Lung (tissue), 12 donors: ENCODE data around the gene LMAN2. TPM values are rescaled to one million over a fixed set of nuclear protein-coding genes. Genes with fewer than 3 reads are reported as not detected.

Experiments
- ATAC-seq: fragments of 200-7000 bp; cut with Tn5 transposase; one replicate; pipeline ENCODE4 v1.9.1; 2020; ENCODE audit warnings: moderate number of reproducible peaks; ENCODE audit not compliant: insufficient read depth, low FRiP score
- DNase-seq, 3 donors: peaks; one replicate each; pipeline ENCODE4 v3.0.0-alpha.2; 2013 to 2017
- H3K27ac ChIP-seq, 2 donors: one replicate each; pipeline ENCODE4 v1.5.1; 2013; ENCODE audit warnings: mild to moderate bottlenecking in 2 of 2, moderate library complexity in 2 of 2, control low read depth in 1 of 2, inconsistent platforms in 1 of 2, low read depth in 1 of 2, low read length in 1 of 2
- H3K27me3 ChIP-seq, 3 donors: one replicate each; pipeline ENCODE4 v1.5.1; 2013; ENCODE audit warnings: low read length in 2 of 3; ENCODE audit not compliant: control insufficient read depth in 3 of 3, insufficient read depth in 3 of 3
- H3K36me3 ChIP-seq, 4 donors: one replicate each; pipeline ENCODE4 v1.5.1; 2013; ENCODE audit warnings: low read length in 4 of 4, mild to moderate bottlenecking in 1 of 4, moderate library complexity in 1 of 4; ENCODE audit not compliant: control insufficient read depth in 4 of 4, insufficient read depth in 4 of 4
- H3K4me1 ChIP-seq, 5 donors: one replicate each; pipeline ENCODE4 v1.5.1; 2013; ENCODE audit warnings: low read length in 5 of 5, mild to moderate bottlenecking in 2 of 5, moderate library complexity in 1 of 5; ENCODE audit not compliant: control insufficient read depth in 5 of 5, insufficient read depth in 5 of 5
- H3K4me3 ChIP-seq: one replicate; pipeline ENCODE4 v1.5.1; 2013; ENCODE audit warnings: mild to moderate bottlenecking, control low read depth, moderate library complexity
- H3K9ac ChIP-seq, 2 donors: one replicate each; pipeline ENCODE4 v1.5.1; 2013; ENCODE audit warnings: low read length in 2 of 2, control low read depth in 1 of 2; ENCODE audit not compliant: insufficient read depth in 1 of 2
- H3K9me3 ChIP-seq, 4 donors: one replicate each; pipeline ENCODE4 v1.5.1; 2013; ENCODE audit warnings: low read length in 3 of 4, mild to moderate bottlenecking in 1 of 4, moderate library complexity in 1 of 4; ENCODE audit not compliant: control insufficient read depth in 4 of 4, insufficient read depth in 3 of 4
- WGBS, 2 donors: extraction: QIAGEN DNeasy Blood & Tissue Kit; methylation state at CpG; one replicate each; pipeline ENCODE4 v1.1.7; 2013; 5-methylcytosine and 5-hydroxymethylcytosine counted together
- polyA plus RNA-seq, 2 donors: library from polyadenylated mRNA; stranded (reverse); fragments of 200-250 nt; gene quantifications; one replicate each; pipeline ENCODE4 v1.2.1, GENCODE V29; 2013
- total RNA-seq, 2 donors: library from RNA; depleted of rRNA in 1 of 2; stranded (reverse); fragments of >200 nt in 1 of 2; gene quantifications; one replicate each; pipeline ENCODE4 v1.2.1, GENCODE V29; 2014 to 2021
- TF ChIP-seq, protein P1 (sequence below): IDR thresholded peaks from 2 replicates; pipeline ENCODE4 v1.5.1; 2012; ENCODE audit warnings: mild to moderate bottlenecking; ENCODE audit errors: control extremely low read depth, extremely low read depth
- donor health status: control.
- donor health status: control.
- donor health status: Bipolar disorder and iron deficiency.
- donor health status: healthy.
- donor health status: DM: yes; HTN: yes; CAD: no.

Gene LMAN2
- total and polyA plus RNA-seq, 4 donors: 101 to 316 (median 181) TPM

GRCh38 chr5:177356746-177357145 lies 5.3 kb upstream of the LMAN2 start:
- Histone ChIP-seq H3K36me3 (no peaks in the 10 kb centered on the region), H3K4me3 (no peak overlapping the region), H3K27me3 (peaks cover 0 to 2% (median 0%) of the 10 kb centered on the region in 3 donors), H3K4me1 (peaks cover 0 to 4% (median 3%) of the 10 kb centered on the region in 5 donors), H3K9ac (no peak overlapping the region), H3K9me3 (no peaks in the 10 kb centered on the region), H3K27ac (no peak overlapping the region)
- ATAC-seq (no peak), DNase-seq (no peak)
- TF ChIP-seq, protein P1, sequence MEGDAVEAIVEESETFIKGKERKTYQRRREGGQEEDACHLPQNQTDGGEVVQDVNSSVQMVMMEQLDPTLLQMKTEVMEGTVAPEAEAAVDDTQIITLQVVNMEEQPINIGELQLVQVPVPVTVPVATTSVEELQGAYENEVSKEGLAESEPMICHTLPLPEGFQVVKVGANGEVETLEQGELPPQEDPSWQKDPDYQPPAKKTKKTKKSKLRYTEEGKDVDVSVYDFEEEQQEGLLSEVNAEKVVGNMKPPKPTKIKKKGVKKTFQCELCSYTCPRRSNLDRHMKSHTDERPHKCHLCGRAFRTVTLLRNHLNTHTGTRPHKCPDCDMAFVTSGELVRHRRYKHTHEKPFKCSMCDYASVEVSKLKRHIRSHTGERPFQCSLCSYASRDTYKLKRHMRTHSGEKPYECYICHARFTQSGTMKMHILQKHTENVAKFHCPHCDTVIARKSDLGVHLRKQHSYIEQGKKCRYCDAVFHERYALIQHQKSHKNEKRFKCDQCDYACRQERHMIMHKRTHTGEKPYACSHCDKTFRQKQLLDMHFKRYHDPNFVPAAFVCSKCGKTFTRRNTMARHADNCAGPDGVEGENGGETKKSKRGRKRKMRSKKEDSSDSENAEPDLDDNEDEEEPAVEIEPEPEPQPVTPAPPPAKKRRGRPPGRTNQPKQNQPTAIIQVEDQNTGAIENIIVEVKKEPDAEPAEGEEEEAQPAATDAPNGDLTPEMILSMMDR: no peak
- 47 to 63% methylated on average over 3 of the region's 3 CpGs for WGBS, 2 donors

DNA sequence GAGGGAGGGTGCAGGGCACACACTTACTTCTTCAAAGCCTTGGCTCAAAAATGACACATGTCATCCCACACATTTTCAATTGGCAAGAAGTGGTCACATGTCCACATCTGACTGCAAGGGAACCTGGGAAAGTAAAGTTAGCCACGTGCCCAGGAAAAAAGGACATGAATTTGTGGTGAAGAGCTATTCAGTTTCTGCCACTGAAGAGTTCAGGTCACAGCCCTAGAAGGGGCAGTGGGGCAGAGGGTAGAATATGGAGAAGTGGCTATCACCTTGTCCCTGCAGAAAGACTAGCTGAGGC lies 4.3 kb upstream of the LMAN2 start:
- ATAC-seq (no peak), DNase-seq (no peak)
- peaks cover 0 to 7% (median 3%) of the 10 kb centered on the region in 5 donors for H3K4me1 ChIP-seq
- H3K27me3 ChIP-seq: peaks cover 0 to 2% (median 0%) of the 10 kb centered on the region in 3 donors
- H3K4me3 ChIP-seq: no peak overlapping the region
- 4 to 6% methylated on average over 1 of the region's 1 CpG for WGBS, 2 donors
- TF ChIP-seq, protein P1: no peak
- no peak overlapping the region for H3K27ac ChIP-seq
- H3K9ac ChIP-seq: no peak overlapping the region
- H3K36me3 ChIP-seq: no peaks in the 10 kb centered on the region
- no peaks in the 10 kb centered on the region for H3K9me3 ChIP-seq

- Histone ChIP-seq H3K27me3 (peaks cover 0 to 2% (median 0%) of the 10 kb centered on the region in 3 donors), H3K4me3 (no peak overlapping the region), H3K9ac (no peak overlapping the region), H3K9me3 (no peaks in the 10 kb centered on the region), H3K36me3 (no peaks in the 10 kb centered on the region), H3K27ac (no peak overlapping the region), H3K4me1 (peaks cover 3 to 12% (median 5%) of the 10 kb centered on the region in 5 donors)
- DNase-seq (no peak), ATAC-seq (no peak)
- TF ChIP-seq, protein P1: no peak
- 91 to 93% methylated on average over 1 of the region's 1 CpG for WGBS, 2 donors
Measured at GRCh38 chr5:177355162-177355867, 3.8 kb upstream of the LMAN2 start.

DNA sequence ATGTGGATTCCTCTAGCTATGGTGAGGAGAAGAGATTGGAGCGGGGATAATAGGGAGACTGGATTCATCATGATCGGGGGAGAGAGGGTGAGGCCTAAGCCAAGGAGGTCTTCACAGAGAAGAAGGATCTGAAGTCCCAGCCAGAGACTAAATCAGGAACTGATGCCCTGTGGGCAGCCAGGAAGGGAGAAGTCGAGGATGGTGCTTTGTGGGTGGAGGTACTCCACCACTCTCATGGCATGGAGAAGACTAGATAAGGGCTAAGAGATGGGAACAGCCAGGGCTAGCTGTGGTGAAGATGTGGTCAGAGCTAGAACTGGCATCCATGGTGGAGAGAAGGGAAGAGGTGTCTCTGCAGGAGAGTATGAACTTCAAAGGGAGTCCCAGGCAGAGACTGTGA lies 3.2 kb upstream of the LMAN2 start:
- no peak overlapping the region for H3K4me3 ChIP-seq
- no peak for ATAC-seq
- WGBS, 2 donors: 64 to 79% methylated on average over 3 of the region's 3 CpGs

More for the DNA sequence above, 3.2 kb upstream of the LMAN2 start:
- DNase-seq: no peak
- TF ChIP-seq, protein P1: no peak
- H3K9ac ChIP-seq: no peak overlapping the region
- H3K27me3 ChIP-seq: peaks cover 0 to 2% (median 0%) of the 10 kb centered on the region in 3 donors
- H3K9me3 ChIP-seq: no peaks in the 10 kb centered on the region
- H3K27ac ChIP-seq: no peak overlapping the region
- peaks cover 4 to 18% (median 11%) of the 10 kb centered on the region in 5 donors for H3K4me1 ChIP-seq
- peaks cover 0 to 5% (median 0%) of the 10 kb centered on the region in 4 donors for H3K36me3 ChIP-seq
